CD1c-positive myeloid dendritic cell (primary cell): ENCODE data around the gene FLYWCH1.
"Not testable (repeated sequence)": the region's sequence is repeated elsewhere in the genome, so short reads cannot be mapped to it uniquely, and the experiment has no call there.

Source experiments
- DNase-seq: peaks from one replicate; pipeline ENCODE4 v3.0.0-alpha.2; 2016; ENCODE audit errors: extremely low spot score

FLYWCH1 gene

GRCh38 chr16:2925951-2926649 lies 14.4 kb downstream of the FLYWCH1 start:
- no peak for DNase-seq

GRCh38 chr16:2926650-2926999 lies 14.9 kb downstream of the FLYWCH1 start:
- DNase-seq: no peak

GRCh38 chr16:2927010-2927646 lies 15.4 kb downstream of the FLYWCH1 start:
- peak; percentile 95 for DNase-seq

DNA sequence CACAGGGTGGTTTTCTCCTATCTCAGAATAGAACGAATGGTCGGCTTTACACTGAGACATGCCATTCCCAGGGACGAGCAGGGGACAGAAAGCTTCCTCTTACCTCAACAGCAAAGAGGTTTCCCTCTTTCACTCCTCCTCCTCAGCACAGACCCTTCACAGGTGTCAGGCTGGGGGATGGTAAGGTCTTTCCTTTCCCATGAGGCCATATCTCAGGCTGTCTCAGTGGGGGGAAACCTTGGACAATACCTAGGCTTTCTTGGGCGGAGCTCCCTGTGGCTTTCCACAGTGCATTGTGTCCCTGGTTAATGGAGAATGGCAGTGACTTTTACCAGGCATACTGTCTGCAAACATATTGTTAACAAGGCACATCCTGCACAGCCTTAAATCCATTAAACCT lies 16.4 kb downstream of the FLYWCH1 start:
- not testable (repeated sequence) for DNase-seq

DNA sequence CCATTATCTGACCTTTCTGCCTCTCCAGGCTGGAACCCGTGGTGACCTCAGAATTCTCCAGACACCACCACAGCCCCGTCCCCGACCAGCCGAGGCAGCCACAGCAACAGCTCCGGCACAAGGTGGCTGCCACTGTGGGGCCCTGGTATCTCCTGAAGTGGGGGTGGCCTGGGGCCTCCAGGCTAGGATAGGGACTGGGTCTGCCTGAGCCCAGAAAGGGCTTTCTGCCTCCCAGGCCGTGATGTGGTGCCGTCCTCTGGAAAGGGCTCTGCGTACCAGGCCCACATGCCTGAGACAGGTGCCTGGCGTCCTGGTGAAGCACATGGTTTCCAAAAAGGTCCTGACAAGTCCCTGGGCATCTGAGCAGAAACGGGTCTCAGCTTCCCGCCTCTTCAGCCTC lies 17.1 kb downstream of the FLYWCH1 start:
- no peak for DNase-seq

DNA sequence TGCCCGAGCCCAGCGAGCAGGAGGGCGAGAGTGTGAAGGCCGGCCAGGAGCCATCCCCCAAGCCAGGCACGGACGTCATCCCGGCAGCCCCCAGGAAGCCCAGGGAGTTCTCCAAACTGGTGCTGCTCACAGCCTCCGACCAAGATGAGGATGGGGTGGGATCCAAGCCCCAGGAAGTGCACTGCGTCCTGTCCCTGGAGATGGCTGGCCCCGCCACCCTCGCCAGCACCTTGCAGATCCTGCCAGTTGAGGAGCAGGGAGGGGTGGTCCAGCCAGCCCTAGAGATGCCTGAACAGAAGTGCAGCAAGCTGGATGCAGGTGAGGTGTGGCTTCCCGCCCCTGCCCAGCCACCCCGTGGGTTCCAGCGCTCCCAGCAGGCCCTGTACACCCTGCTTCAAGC lies 18.0 kb downstream of the FLYWCH1 start:
- no peak for DNase-seq

DNA sequence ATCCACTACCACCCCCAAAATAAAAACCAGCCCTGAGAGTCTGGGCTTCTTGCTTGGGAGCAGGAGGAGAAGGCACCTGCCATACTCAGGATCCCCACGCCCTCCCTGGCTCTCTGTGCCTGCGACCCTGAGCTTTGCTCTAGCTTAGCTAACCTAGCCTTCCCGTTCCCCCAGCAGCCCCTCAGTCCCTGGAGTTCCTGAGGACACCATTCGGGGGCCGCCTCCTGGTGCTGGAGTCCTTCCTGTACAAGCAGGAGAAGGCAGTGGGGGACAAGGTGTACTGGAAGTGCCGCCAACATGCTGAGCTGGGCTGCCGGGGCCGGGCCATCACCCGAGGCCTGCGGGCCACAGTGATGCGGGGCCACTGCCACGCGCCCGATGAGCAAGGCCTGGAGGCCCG lies 18.5 kb downstream of the FLYWCH1 start:
- no peak for DNase-seq

GRCh38 chr16:2931231-2931914 lies 19.6 kb downstream of the FLYWCH1 start:
- DNase-seq: not testable (repeated sequence)

DNA sequence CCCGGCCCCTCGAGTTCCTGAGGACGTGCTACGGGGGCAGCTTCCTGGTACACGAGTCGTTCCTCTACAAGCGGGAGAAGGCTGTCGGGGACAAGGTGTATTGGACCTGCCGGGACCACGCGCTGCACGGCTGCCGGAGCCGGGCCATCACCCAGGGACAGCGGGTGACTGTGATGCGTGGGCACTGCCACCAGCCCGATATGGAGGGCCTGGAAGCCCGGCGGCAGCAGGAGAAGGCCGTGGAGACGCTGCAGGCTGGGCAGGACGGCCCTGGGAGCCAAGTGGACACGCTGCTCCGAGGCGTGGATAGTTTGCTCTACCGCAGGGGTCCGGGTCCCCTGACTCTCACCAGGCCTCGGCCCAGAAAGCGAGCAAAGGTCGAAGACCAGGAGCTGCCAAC lies 21.4 kb downstream of the FLYWCH1 start:
- no peak for DNase-seq

- no peak for DNase-seq
Measured at GRCh38 chr16:2933701-2934100, 22.0 kb downstream of the FLYWCH1 start.

GRCh38 chr16:2934450-2934849 lies 22.7 kb downstream of the FLYWCH1 start:
- no peak for DNase-seq

GRCh38 chr16:2936436-2937011 lies 24.8 kb downstream of the FLYWCH1 start:
- no peak for DNase-seq

- no peak for DNase-seq
Measured at GRCh38 chr16:2937170-2937569, 25.4 kb downstream of the FLYWCH1 start.

GRCh38 chr16:2938206-2938605 lies 26.5 kb downstream of the FLYWCH1 start:
- no peak for DNase-seq

DNA sequence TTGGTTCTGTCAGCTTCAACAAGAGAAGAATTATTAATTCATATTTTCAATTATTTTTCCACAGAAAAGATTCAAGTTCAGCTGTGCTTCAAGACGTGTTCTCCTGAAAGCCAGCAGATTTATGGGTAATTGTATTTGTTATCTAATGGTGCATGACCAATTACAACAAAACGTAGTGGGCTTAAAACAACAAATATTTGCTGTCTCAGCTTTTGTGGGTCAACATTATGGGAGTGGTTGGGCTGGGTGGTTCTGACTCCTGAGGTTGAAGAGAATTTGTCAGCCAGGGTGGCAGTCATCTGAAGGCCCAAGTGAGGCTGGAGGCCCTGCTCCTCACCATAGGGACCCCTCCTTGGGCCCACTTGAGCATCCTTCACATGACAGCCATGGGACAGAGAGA lies 28.2 kb downstream of the FLYWCH1 start:
- no peak for DNase-seq

DNA sequence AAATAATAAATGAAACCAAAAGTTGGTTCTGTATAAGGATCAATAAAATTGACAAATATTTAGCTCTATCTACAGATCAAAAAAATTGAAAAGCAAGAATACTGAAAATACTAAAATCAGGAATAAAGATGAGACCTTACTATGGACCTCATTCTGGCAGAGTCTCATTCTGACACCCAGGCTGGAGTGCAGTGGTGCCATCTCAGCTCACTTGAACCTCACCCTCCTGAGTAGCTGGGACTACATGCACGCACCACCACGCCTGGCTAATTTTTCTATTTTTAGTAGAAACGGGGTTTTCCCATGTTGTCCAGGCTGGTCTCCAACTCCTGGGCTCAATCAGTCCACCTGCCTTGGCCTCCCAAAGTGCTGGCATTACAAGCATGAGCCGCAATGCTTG lies 30.3 kb downstream of the FLYWCH1 start:
- no peak for DNase-seq

DNA sequence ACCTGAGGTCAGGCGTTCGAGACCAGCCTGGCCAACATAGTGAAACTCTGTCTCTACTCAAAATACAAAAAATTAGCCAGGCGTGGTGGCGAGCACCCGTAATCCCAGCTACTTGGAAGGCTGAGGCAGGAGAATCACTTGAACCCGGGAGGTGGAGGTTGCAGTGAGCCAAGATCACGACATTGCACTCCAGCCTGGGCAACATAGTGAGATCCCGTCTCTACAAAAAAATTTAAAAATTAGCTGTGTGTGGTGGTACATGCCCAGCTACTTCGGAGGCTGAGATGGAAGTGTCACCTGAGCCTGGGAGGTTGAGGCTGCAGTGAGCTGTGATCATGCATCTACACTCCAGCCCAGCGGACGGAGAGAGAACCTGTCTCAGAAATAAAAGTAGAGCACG lies 32.0 kb downstream of the FLYWCH1 start:
- DNase-seq: not testable (repeated sequence)

DNA sequence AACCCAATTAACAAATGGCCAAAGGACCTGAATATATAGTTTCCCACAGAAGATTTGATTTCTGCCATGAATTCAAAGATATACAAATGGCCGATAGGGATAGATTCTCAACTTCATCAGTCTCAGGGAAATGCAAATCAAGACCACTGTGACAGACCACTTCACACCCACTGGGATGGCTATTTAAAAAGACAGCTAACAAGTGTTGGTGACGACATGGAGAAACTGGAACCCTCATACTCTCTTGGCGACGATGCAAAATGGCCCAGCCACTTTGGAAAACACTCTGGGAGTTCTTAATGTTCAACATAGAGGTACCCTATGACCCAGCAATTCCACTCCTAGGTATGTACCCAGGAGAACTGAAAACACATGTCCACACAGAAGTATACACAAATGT lies 34.9 kb downstream of the FLYWCH1 start:
- DNase-seq: no peak

- no peak for DNase-seq
Measured at GRCh38 chr16:2948807-2949704, 37.3 kb downstream of the FLYWCH1 start.

DNA sequence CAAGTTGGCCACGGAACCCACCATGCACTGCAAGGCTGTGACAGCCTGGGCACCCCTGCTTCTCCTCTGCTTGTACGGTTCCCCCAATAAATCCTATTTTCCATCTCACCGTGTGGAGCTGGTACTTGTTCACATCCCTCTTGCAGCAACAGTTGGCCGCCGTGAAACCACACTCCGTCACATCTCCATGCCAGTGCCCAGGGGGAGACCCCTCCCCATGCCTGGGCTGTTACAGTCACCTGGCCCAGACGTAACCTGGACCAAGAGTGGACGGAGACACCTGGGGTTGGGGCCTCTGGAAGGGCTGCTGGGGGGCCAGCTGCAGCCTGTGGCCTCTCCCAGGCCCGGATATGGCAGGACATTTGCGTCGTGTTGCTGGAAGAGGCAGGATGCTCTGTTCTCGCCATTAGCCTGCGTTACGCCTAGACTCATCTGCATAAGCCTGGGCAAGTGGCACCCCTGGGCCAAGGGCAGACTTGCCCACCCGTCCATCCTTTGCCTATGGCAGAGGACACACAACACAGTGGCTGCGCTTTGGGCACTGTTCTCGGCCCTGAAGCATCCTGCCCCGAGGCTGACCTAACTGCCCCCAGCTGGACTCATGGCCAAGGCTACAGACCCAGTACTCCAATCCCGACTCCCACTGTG lies 38.1 kb downstream of the FLYWCH1 start:
- no peak for DNase-seq

- no peak for DNase-seq
Measured at GRCh38 chr16:2950353-2950724, 38.6 kb downstream of the FLYWCH1 start.
